Astrocyte of the spinal cord (primary cell): Measurements from ENCODE around the gene GPR152.

Experiments
- DNase-seq: peaks from one replicate; pipeline ENCODE4 v3.0.0; 2011; ENCODE audit warnings: low read depth, low spot score
- H3K4me3 ChIP-seq: 2 replicates; pipeline ENCODE4 v1.5.1; 2011; ENCODE audit warnings: low read depth, mild to moderate bottlenecking, low read length, moderate library complexity
- in situ Hi-C: cut with HindIII; loops from 2 replicates; pipeline ENCODE4 v1.10.0; 2017; ENCODE audit warnings: low sequenced_read_pairs
- TF ChIP-seq, protein P1 (sequence below): IDR thresholded peaks from 2 replicates; pipeline ENCODE4 v1.5.1; 2012; ENCODE audit warnings: low read depth, mild to moderate bottlenecking, low read length, inconsistent platforms

GPR152 gene

DNA sequence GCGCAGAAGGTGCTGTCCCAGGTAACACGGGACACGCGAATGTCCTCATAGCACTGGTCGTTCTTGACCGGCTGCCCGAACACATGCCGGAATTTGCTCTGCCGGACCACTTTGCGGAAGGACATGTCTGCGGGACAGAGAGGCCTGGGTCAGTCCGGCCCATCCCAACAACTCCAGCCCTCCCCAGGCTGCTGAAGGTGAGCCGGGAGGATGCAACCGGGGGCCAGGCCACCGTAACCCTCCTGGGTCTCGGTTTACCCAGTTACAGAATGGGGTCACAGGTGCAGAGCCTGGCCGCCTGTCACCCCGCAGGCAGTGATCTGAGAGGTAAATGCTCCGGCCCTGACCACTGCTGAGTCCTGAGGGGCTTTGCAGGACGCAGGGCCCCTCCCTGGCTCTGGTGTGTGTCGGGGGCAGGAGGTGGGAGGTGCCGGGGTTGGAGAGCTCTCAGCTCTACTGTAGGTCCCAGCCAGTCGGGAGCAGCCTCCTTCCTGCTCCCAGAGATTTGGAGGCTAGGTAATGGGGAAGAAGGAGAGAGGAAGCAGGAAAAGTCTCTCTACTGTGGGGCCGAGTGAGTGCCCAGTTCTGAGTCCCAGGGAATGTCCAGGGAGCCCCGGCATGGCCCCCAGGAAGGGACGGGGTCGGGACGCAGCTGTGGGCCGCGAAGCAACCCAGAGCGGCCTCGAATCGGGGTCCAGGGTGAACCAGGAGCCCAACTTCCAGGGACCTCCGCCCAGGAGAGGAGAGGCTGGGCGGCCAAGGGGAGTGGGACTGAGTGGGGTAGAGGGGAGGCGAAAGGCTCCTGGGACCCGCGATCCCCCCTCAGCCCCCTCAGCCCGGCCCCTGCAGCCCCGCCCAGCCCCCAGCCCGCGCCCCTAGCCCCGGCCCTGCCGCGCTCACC, 9.8 kb downstream of the GPR152 start:
- TF ChIP-seq, protein P1, sequence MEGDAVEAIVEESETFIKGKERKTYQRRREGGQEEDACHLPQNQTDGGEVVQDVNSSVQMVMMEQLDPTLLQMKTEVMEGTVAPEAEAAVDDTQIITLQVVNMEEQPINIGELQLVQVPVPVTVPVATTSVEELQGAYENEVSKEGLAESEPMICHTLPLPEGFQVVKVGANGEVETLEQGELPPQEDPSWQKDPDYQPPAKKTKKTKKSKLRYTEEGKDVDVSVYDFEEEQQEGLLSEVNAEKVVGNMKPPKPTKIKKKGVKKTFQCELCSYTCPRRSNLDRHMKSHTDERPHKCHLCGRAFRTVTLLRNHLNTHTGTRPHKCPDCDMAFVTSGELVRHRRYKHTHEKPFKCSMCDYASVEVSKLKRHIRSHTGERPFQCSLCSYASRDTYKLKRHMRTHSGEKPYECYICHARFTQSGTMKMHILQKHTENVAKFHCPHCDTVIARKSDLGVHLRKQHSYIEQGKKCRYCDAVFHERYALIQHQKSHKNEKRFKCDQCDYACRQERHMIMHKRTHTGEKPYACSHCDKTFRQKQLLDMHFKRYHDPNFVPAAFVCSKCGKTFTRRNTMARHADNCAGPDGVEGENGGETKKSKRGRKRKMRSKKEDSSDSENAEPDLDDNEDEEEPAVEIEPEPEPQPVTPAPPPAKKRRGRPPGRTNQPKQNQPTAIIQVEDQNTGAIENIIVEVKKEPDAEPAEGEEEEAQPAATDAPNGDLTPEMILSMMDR: no peak
- no peak for DNase-seq
- in situ Hi-C loops: no loop called here
- H3K4me3 ChIP-seq: peak overlapping the region; percentile 81

DNA sequence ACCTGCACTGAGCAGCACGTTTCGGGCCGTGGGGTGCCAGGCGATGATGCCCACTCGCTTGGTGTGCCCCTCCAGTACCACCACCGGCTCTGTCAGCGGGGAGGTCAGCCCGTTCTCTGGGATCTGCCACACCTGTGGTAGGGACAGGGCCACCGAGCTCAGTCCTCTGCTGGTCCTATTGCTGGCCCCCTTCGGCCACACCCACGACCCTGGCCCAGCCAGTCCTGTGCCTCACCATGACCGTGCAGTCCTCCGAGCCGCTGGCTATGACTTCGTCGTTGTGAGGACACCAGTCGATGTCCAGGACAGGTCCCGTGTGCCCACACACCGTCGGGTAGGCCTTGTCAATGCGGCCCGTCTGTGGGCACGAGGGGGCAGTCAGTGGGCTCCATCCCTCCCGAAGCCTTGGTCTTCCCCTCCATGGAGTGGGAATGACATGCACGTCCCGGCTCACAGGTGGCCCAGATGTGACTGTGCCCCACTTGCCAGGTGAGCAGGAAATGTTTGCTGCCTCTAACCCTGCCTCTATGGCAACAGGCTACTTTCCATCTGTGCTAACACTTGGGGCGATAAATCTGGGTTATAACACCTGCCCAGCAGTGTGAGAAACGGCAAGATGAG, 10.7 kb downstream of the GPR152 start:
- TF ChIP-seq, protein P1: no peak
- no peak overlapping the region for H3K4me3 ChIP-seq
- in situ Hi-C loops: no loop called here
- DNase-seq: no peak

DNA sequence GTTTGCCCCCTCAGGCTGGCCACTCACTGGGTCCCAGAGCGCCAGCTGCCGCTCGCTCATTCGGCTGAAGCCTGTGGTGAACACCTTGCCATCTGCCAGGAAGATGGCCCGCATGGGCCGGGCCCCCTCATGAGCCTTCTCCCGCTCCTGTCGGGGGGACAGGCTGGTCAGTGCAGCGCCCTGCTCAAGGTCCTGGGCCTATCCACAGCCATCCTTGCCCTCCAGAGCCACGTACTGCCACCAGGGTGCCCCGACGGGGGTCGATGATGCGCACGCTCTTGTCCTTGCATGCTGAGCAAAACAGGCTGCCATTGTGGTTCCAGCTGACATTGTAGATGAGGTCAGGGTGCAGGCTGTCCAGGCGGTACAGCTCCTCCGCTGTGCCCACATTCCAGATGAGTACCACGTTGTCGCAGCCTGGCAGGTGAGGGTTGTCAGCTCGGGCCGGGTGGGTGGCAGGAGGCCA, 11.4 kb downstream of the GPR152 start:
- in situ Hi-C loops: no loop called here
- no peak overlapping the region for H3K4me3 ChIP-seq
- DNase-seq: no peak
- TF ChIP-seq, protein P1: no peak

DNA sequence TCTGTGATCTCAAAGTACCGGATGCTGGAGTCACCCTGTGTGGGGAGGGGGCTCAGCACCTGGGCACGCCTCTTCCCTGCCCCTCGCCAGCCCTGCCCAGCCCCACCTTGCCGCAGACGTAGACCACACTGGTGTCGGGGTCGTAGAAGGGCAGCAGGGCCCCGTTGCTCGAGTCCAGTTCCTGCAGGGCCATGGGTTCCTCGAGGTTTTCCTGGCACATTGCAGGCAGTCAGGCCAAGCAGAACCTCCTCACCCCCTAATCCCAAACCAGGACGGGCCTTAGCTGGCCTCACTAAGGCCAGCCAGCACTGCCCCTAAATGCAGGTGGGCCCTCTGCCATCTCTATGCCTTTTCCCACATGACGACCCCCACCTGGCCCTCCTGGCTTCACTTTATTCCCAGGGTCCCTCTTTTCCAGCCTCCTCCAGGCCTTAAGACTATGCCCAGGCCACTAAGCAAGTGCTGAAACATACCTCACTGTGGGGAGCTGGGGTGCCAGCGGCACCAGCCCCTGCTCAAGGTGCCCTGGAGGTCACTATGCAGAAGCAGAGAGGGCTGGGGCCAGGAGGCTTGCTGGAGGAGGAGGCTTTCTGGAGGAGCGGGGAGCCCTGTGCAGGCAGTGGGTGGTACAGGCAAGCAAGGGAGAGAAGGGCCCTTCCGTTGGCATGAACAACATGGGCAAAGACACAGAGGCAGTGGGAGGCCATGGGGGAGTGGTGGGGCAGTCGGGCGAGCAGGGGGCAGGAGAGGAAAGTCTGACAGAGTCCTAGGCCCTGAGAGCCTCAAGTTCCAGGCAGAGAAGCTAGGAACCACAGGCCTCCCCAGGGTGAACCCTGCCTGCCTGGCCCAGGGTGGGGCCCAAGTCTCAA, 12.1 kb downstream of the GPR152 start:
- no peak for DNase-seq
- in situ Hi-C loops: no loop called here
- no peak overlapping the region for H3K4me3 ChIP-seq
- TF ChIP-seq, protein P1: no peak

DNA sequence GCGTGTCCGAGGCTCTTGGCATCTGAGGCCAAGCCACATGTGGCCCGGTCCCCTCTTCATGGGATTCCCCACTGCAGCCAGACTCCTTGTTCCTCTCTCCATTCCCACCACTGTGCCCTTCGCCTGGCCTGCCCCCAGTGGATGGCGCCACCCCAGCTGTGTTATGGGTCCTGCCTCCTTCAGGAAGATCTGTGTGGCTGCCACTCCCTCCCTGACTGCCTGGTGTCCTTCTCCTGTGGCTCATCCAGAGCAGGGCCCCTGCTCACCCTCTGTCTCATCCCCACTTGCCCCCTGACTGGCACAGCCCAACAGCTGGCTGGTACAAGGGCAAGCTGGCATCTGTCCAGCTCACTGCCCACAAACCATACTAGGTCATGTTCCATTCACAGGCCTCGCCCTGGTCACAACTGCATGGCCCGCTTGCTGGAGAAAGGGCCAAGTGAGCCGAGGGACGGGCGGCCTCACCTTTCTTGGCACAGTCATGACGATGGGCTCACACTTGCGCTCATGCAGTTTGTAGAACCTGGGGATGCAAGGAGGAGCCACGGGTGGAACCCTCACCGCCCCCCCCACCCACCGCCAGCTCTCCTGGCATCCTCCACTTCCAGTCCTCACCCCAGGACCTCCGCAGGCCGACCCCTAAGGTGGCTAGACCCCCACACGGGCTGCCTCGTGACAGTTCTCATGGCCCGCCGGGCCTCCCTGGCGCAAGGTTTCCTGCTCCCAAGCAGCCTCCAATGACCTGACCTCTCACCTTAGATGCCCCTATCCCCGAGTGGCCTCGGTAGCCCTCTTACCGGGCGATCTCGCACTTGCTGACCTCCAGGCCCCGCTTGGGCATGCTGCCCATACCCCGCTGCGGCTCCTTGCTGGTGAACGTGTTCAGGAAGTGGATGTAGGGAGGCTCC, 13.0 kb downstream of the GPR152 start:
- no peak overlapping the region for H3K4me3 ChIP-seq
- DNase-seq: peak; percentile 10
- TF ChIP-seq, protein P1: peak; percentile 25
- in situ Hi-C loops: no loop called here
